CD4-positive, alpha-beta T cell (primary cell): ENCODE data around the gene SLC19A1. TPM values are rescaled to one million over a fixed set of nuclear protein-coding genes. Genes with fewer than 3 reads are reported as not detected.

Experiments
- ATAC-seq: fragments of 200-7000 bp; cut with Tn5 transposase; one replicate; pipeline ENCODE4 v1.10.0; 2022; ENCODE audit warnings: mild to moderate bottlenecking; ENCODE audit not compliant: poor library complexity
- CTCF ChIA-PET: fragments of 350-600 bp; sonication (Branson Sonifier 250); formaldehyde crosslinking; loops from one replicate; lab custom pipeline; 2021; ENCODE audit warnings: antibody characterized with exemption, inconsistent platforms; lab: Charles Lee
- POLR2A ChIA-PET: fragments of 350-600 bp; sonication (Branson Sonifier 250); formaldehyde crosslinking; loops from one replicate; lab custom pipeline; 2021; ENCODE audit warnings: antibody characterized with exemption, inconsistent platforms; lab: Charles Lee
- DNase-seq, 14 experiments: peaks; one replicate each; pipeline ENCODE4 v3.0.0-alpha.2; 2013 to 2020; ENCODE audit warnings: mixed read lengths in 2 of 14
- H3K27ac ChIP-seq, 2 donors: one replicate each; pipeline versions ENCODE4 v1.5.1 to v1.7.0; 2013; ENCODE audit warnings: low read length in 2 of 2, low read depth in 1 of 2, mild to moderate bottlenecking in 1 of 2
- H3K27me3 ChIP-seq, 2 experiments: 1 replicate in 1 of 2; 2 replicates in 1 of 2; pipeline versions ENCODE4 v1.6.1 to v1.7.0; 2013; ENCODE audit warnings: low read length in 2 of 2, control low read depth in 1 of 2, mild to moderate bottlenecking in 1 of 2, moderate library complexity in 1 of 2; ENCODE audit not compliant: insufficient read depth in 2 of 2, control insufficient read depth in 1 of 2
- H3K36me3 ChIP-seq: one replicate; pipeline ENCODE4 v1.6.1; 2013; ENCODE audit warnings: low read length, control low read depth; ENCODE audit not compliant: insufficient read depth
- H3K4me1 ChIP-seq: one replicate; pipeline ENCODE4 v1.6.1; 2013; ENCODE audit warnings: low read length, control low read depth; ENCODE audit not compliant: insufficient read depth
- H3K4me3 ChIP-seq: one replicate; pipeline ENCODE4 v1.5.1; 2013; ENCODE audit warnings: mild to moderate bottlenecking, low read length, moderate library complexity
- H3K9me3 ChIP-seq, 2 experiments: 1 replicate in 1 of 2; 2 replicates in 1 of 2; pipeline versions ENCODE4 v1.6.1 to v1.7.0; 2013; ENCODE audit warnings: low read length in 2 of 2, mild to moderate bottlenecking in 2 of 2, control low read depth in 1 of 2, moderate library complexity in 1 of 2; ENCODE audit not compliant: control insufficient read depth in 1 of 2, insufficient read depth in 1 of 2
- H3K27ac Mint-ChIP-seq: one replicate; pipeline ENCODE4 v1.8.0; 2020; ENCODE audit warnings: mixed read lengths
- H3K27me3 Mint-ChIP-seq: one replicate; pipeline ENCODE4 v1.8.0; 2021; ENCODE audit warnings: mixed read lengths
- H3K36me3 Mint-ChIP-seq: one replicate; pipeline ENCODE4 v1.8.0; 2021; ENCODE audit warnings: low read depth, mixed read lengths
- H3K4me1 Mint-ChIP-seq: one replicate; pipeline ENCODE4 v1.8.0; 2021; ENCODE audit warnings: low read depth, mixed read lengths
- H3K4me3 Mint-ChIP-seq: one replicate; pipeline ENCODE4 v1.8.0; 2020; ENCODE audit warnings: mild to moderate bottlenecking, mixed read lengths
- H3K9me3 Mint-ChIP-seq: one replicate; pipeline ENCODE4 v1.8.0; 2020; ENCODE audit warnings: mixed read lengths
- intact Hi-C, 2 experiments: fragments of 100-400 bp; cut with DNase I in 1 of 2; cut with micrococcal nuclease in 1 of 2; formaldehyde crosslinking; loops; one replicate each; pipeline versions ENCODE4 v1.15.1 to v1.9.0; 2023 to 2025; cut with DNase I, micrococcal nuclease
- total RNA-seq, 174 experiments: library from RNA in 2 of 174; stranded (reverse) in 2 of 174; gene quantifications; one replicate each; pipeline ENCODE4 v1.2.3 and lab custom pipeline; 2021 to 2026
- TF ChIP-seq, protein P1 (sequence below): fragments of 200-600 bp; IDR thresholded peaks from one replicate; pipeline ENCODE4 v1.8.0; 2022; ENCODE audit warnings: antibody characterized with exemption, mild to moderate bottlenecking

Gene SLC19A1
- total RNA-seq, 2 experiments from 2014 or later, result 11.5 to 12.0 TPM

DNA sequence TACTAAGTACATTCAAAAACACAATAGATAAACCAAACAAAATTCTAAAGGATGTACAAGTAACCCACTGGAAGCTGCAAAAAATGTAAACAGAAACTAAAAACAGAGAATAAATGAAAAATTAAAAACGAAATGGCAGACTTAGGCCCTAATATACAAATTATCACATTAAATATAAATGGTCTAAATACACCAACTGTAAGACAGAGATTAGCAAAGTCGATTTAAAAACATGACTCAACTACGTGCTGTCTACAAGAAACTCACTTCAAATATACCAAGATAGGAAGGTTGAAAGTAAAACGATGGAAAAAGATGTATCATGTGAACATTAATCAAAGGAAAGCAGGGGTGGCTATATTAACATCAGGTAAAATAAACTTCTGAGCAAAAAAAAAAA, 23.1 kb downstream of the SLC19A1 start:
- peaks cover 5% of the 10 kb centered on the region for H3K4me1 Mint-ChIP-seq
- H3K27ac Mint-ChIP-seq, result no peak overlapping the region
- peaks cover 14% of the 10 kb centered on the region for H3K36me3 ChIP-seq
- no peak overlapping the region for H3K4me3 Mint-ChIP-seq
- ChIA-PET CTCF (no interaction called here), POLR2A (no interaction called here)
- peaks cover 14% of the 10 kb centered on the region for H3K9me3 Mint-ChIP-seq
- no peak overlapping the region for H3K27ac ChIP-seq
- H3K4me3 ChIP-seq, result no peak overlapping the region
- peaks cover 66% of the 10 kb centered on the region for H3K36me3 Mint-ChIP-seq
- H3K9me3 ChIP-seq, result peaks cover 6 to 11% of the 10 kb centered on the region in 2 experiments
- ATAC-seq (no peak), DNase-seq (no peak)
- intact Hi-C loops, result no loop called here
- H3K4me1 ChIP-seq, result peaks cover 7% of the 10 kb centered on the region
- H3K27me3 Mint-ChIP-seq, result no peaks in the 10 kb centered on the region
- TF ChIP-seq, protein P1, sequence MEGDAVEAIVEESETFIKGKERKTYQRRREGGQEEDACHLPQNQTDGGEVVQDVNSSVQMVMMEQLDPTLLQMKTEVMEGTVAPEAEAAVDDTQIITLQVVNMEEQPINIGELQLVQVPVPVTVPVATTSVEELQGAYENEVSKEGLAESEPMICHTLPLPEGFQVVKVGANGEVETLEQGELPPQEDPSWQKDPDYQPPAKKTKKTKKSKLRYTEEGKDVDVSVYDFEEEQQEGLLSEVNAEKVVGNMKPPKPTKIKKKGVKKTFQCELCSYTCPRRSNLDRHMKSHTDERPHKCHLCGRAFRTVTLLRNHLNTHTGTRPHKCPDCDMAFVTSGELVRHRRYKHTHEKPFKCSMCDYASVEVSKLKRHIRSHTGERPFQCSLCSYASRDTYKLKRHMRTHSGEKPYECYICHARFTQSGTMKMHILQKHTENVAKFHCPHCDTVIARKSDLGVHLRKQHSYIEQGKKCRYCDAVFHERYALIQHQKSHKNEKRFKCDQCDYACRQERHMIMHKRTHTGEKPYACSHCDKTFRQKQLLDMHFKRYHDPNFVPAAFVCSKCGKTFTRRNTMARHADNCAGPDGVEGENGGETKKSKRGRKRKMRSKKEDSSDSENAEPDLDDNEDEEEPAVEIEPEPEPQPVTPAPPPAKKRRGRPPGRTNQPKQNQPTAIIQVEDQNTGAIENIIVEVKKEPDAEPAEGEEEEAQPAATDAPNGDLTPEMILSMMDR, result no peak
- H3K27me3 ChIP-seq, result no peaks in the 10 kb centered on the region

DNA sequence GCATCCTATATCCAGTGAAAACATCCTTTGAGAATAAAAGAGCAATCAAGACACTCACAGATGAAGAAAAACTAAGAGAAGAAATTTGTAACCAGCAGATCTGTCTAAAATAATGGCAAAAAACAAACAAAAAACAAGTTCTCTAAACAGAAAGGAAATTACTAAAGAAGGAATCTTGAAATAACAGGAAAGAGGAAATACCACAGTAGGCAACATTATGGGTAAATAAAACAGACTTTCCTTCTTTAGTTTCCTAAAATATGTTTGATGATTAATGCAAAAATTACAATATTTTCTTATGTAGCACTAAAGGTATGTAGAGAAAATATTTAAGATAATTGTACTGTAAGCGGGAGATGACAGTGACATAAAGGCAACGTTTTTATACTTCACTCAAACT, 23.5 kb downstream of the SLC19A1 start:
- peaks cover 14% of the 10 kb centered on the region for H3K9me3 Mint-ChIP-seq
- CTCF ChIA-PET, result no interaction called here
- POLR2A ChIA-PET, result no interaction called here
- peaks cover 68% of the 10 kb centered on the region for H3K36me3 Mint-ChIP-seq
- H3K4me3 ChIP-seq, result no peak overlapping the region
- no peak for DNase-seq
- TF ChIP-seq, protein P1, result no peak
- no peak for ATAC-seq
- H3K27me3 Mint-ChIP-seq, result no peaks in the 10 kb centered on the region
- H3K27ac Mint-ChIP-seq, result peak overlapping the region; percentile 28
- H3K9me3 ChIP-seq, result peaks cover 6 to 11% of the 10 kb centered on the region in 2 experiments
- H3K27ac ChIP-seq, result no peak overlapping the region
- H3K27me3 ChIP-seq, result no peaks in the 10 kb centered on the region
- H3K36me3 ChIP-seq, result peaks cover 14% of the 10 kb centered on the region
- H3K4me1 Mint-ChIP-seq, result peaks cover 5% of the 10 kb centered on the region
- H3K4me3 Mint-ChIP-seq, result no peak overlapping the region
- intact Hi-C loops, result no loop called here
- peaks cover 7% of the 10 kb centered on the region for H3K4me1 ChIP-seq

DNA sequence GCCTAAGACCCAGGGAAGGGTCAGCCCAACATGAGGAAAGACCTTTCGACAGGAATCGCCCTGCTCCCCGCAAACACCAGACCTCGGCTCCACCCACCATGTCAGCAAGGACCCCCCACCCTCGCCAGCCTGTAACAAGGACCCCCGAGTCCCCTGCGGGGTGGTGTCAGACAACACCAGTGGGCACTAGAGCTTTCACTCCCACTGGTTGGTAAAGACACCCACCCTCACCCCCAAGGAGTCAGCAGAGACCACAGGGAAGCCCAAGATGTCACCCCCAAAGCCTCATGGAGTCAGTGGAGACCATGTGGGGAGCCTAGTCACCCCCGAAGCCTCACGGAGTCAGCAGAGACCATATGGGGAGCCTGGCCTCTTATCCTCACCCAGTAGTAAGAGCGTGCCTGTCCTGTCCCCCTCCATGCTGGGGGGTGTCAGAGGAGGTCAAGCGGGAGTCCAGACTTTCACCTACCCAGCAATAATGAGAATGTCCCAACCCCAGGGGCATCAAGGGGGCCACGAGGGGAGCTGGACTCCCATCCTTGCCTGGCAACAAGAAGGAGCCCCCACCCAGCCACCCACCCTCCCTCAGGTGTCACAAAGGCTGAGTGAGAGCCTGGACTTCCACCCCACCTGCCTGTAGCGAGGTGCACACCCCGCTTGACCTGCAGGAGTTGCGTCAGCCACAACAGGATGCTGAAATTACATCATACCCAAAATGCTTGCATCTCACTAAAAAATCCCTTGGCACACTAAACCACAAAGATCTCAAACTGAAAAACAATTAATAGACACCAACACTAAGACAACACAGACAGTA, 24.8 kb downstream of the SLC19A1 start:
- H3K4me3 ChIP-seq, result no peak overlapping the region
- no peak overlapping the region for H3K4me3 Mint-ChIP-seq
- intact Hi-C loops, result no loop called here
- H3K4me1 Mint-ChIP-seq, result peaks cover 5% of the 10 kb centered on the region
- H3K36me3 ChIP-seq, result peaks cover 17% of the 10 kb centered on the region
- H3K4me1 ChIP-seq, result peaks cover 7% of the 10 kb centered on the region
- no peak overlapping the region for H3K27ac ChIP-seq
- ChIA-PET POLR2A (no interaction called here), CTCF (no interaction called here)
- DNase-seq (peak in 2 of 14 experiments; percentile 28 to 29), ATAC-seq (peak; percentile 24)
- no peaks in the 10 kb centered on the region for H3K27me3 ChIP-seq
- peaks cover 63% of the 10 kb centered on the region for H3K36me3 Mint-ChIP-seq
- peaks cover 6 to 11% of the 10 kb centered on the region in 2 experiments for H3K9me3 ChIP-seq
- H3K9me3 Mint-ChIP-seq, result peaks cover 14% of the 10 kb centered on the region
- TF ChIP-seq, protein P1, result no peak
- H3K27ac Mint-ChIP-seq, result peak overlapping the region; percentile 28
- H3K27me3 Mint-ChIP-seq, result no peaks in the 10 kb centered on the region
